ENCODE results near the gene NCAM1. TPM values are rescaled to one million over a fixed set of nuclear protein-coding genes. Genes with fewer than 3 reads are reported as not detected.
"Not testable (repeated sequence)": the region's sequence is repeated elsewhere in the genome, so short reads cannot be mapped to it uniquely, and the experiment has no call there.

Gene NCAM1
- 100 to 1,000 TPM in 1 of 4 donors, 10 to 100 TPM in 3; 56.3 to 193 (median 70.2) TPM for total RNA-seq

DNA sequence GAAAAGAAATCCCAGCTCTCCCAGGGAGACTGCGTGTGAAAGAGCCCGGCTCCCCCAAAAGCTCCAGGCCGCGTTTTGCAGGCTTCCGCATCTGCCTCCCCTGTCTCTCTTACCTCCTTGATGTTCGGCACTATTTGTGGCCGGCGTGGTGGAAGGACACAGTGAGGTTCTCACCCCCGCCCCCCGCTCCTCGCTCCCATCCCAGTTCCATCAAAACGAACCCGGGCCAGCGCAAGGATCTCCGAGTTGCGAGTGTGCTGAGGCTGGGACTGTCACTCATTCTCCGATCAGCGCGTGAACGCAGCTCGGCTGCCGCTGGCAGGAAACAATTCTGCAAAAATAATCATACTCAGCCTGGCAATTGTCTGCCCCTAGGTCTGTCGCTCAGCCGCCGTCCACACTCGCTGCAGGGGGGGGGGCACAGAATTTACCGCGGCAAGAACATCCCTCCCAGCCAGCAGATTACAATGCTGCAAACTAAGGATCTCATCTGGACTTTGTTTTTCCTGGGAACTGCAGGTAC, at the start of gene NCAM1:
Gene NCAM1, plus strand, starts transcription at position 275 of the 523 bp plus-strand sequence.
- peak; percentile 52 for ATAC-seq
- peak within 1 kb of the TSS; percentile 6 to 87 (median 82) for H3K27ac ChIP-seq
- H3K4me3 ChIP-seq: peak within 1 kb of the TSS; percentile 66 to 75
- H3K9me3 ChIP-seq: no peaks in the 10 kb centered on the region
- peaks cover 10% of the 10 kb centered on the region for H3K27me3 ChIP-seq
- TF ChIP-seq, protein P1, sequence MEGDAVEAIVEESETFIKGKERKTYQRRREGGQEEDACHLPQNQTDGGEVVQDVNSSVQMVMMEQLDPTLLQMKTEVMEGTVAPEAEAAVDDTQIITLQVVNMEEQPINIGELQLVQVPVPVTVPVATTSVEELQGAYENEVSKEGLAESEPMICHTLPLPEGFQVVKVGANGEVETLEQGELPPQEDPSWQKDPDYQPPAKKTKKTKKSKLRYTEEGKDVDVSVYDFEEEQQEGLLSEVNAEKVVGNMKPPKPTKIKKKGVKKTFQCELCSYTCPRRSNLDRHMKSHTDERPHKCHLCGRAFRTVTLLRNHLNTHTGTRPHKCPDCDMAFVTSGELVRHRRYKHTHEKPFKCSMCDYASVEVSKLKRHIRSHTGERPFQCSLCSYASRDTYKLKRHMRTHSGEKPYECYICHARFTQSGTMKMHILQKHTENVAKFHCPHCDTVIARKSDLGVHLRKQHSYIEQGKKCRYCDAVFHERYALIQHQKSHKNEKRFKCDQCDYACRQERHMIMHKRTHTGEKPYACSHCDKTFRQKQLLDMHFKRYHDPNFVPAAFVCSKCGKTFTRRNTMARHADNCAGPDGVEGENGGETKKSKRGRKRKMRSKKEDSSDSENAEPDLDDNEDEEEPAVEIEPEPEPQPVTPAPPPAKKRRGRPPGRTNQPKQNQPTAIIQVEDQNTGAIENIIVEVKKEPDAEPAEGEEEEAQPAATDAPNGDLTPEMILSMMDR (IDR thresholded peaks at IDR 0.05): no peak
- TF ChIP-seq POLR2A (IDR thresholded peaks at IDR 0.05) (no peak), POLR2AphosphoS5 (IDR thresholded peaks at IDR 0.05) (peak; percentile 53), EP300 (IDR thresholded peaks at IDR 0.05) (no peak)
- peaks cover 0 to 36% (median 5%) of the 10 kb centered on the region in 3 donors for H3K4me1 ChIP-seq
- WGBS, 2 donors (ENCODE audit: low coverage in 1 of 2): 0 to 1% methylated on average over 9 to 16 of the region's 28 CpGs
- no peaks in the 10 kb centered on the region for H3K36me3 ChIP-seq

DNA sequence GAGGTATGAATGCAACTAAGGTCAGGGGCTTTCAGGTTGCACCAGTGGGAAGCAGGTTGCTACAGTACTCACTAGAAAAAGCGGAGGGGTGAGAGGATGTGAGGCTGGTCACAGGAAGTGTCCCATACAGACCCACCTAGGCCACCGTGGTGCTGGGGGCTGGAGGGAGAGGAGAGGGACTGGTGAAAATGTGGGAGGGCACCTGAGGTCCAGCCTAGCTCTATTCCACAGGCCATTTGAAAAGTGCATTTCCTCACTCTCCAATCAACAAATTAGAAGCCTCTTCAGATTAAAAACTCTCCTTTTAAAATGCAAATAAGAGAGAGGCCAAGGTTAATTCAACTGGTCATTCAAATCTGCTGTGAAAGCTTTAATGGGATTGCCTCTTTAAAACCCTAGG, 38.6 kb upstream of the NCAM1 start:
- TF ChIP-seq EP300 (IDR thresholded peaks at IDR 0.05) (no peak), POLR2A (IDR thresholded peaks at IDR 0.05) (no peak), POLR2AphosphoS5 (IDR thresholded peaks at IDR 0.05) (no peak)
- TF ChIP-seq, protein P1 (IDR thresholded peaks at IDR 0.05): no peak
- peaks cover 0 to 6% (median 0%) of the 10 kb centered on the region in 3 donors for H3K9me3 ChIP-seq
- no peaks in the 10 kb centered on the region for H3K36me3 ChIP-seq
- H3K4me3 ChIP-seq: no peak overlapping the region
- 63% methylated on average over 2 of the region's 2 CpGs; no CpG with 5 or more reads in 1 of the 2 donors for WGBS, 2 donors (ENCODE audit: low coverage in 1 of 2)
- no peak overlapping the region for H3K27ac ChIP-seq
- H3K27me3 ChIP-seq: no peaks in the 10 kb centered on the region
- no peak for ATAC-seq
- H3K4me1 ChIP-seq: no peaks in the 10 kb centered on the region

DNA sequence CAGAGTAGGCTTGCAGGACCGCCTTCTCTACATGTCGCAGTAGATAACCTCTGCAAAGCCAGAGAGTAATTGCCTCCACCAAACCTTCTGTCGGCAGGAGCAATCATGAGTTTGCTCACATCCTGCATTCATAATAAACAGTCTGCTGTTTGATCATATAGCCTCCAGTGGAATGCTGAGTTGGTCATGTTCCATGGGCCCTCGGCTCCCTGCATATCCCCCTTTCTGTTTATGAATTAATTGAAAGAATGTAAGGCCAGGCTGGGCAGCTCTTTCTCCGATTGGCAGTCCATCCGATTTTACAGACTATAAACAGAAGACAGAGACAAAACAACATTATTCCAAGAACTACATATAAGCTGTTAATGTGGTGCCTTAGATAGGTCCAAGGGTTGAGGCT, 36.4 kb upstream of the NCAM1 start:
- WGBS, 2 donors (ENCODE audit: low coverage in 1 of 2): 67 to 77% methylated on average over 3 to 4 of the region's 6 CpGs
- ATAC-seq, H3K9me3 ChIP-seq, H3K27ac ChIP-seq, H3K27me3 ChIP-seq, H3K36me3 ChIP-seq, H3K4me3 ChIP-seq, H3K4me1 ChIP-seq: not testable (repeated sequence)

DNA sequence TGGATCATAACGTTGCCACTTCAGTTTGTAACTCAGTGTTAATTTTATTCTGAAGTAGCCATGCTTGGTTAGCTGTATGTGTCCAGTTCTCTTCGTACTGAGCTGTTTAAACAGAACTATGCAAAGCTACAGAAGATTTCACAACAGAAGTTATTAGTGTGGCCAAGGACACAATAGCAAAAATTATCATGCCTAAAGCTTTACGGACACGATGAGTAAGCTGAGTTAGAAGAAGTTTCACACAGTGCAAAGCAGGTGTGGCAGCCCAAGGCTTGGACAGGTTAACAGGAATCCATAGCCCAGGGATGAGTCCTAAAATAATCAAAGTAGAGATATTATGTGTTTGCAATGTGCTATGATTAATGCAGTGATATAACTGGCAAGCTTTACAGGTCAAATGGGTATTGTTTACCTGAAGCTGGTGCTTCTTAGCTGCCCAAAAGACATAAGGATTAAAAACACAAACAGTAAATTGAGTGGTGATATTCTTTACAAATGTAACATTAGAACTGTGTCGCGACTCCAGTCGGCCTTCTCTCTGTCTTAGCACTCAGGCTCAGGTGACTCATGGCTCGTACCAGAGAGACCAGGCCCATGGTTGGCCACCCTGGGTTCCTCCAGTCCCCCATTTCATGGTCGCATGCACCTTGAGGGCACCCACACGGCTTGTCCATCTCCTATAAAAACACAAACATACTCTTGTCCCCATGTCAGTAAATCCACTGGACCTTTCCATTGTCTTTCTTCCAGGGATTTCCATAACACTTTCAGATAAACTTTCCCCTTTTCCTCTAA, 35.5 kb upstream of the NCAM1 start:
- H3K4me3 ChIP-seq: no peak overlapping the region
- ATAC-seq: no peak
- H3K36me3 ChIP-seq: no peaks in the 10 kb centered on the region
- no peaks in the 10 kb centered on the region for H3K9me3 ChIP-seq
- H3K27me3 ChIP-seq: no peaks in the 10 kb centered on the region
- TF ChIP-seq POLR2A (IDR thresholded peaks at IDR 0.05) (no peak), EP300 (IDR thresholded peaks at IDR 0.05) (no peak), POLR2AphosphoS5 (IDR thresholded peaks at IDR 0.05) (no peak)
- TF ChIP-seq, protein P1 (IDR thresholded peaks at IDR 0.05): no peak
- H3K27ac ChIP-seq: no peak overlapping the region
- WGBS, 2 donors (ENCODE audit: low coverage in 1 of 2): 86 to 87% methylated on average over 7 to 10 of the region's 10 CpGs
- no peaks in the 10 kb centered on the region for H3K4me1 ChIP-seq

DNA sequence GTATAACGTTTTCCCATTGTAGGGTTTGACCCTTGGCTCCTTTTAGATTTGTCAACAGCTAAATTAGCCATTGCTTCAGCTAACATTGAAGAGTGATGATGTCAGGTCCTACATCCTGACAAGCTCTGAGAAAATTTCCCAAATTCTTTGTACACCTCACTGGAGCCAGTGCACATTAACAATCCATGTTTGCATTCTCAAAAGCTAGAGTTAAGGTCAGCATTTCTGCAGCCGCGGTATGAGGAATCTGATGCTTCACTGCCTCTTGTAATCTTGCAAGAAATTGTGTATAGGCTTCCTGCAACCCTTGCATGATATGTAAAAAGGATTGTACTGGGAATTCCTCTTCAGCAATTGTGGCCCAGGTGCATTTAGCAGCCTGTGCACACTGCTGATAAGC, 33.1 kb upstream of the NCAM1 start:
- 55 to 63% methylated on average over 3 of the region's 3 CpGs for WGBS, 2 donors (ENCODE audit: low coverage in 1 of 2)

More for the DNA sequence above, 33.1 kb upstream of the NCAM1 start:
- H3K9me3 ChIP-seq: no peaks in the 10 kb centered on the region
- no peaks in the 10 kb centered on the region for H3K36me3 ChIP-seq
- TF ChIP-seq POLR2AphosphoS5 (IDR thresholded peaks at IDR 0.05) (no peak), EP300 (IDR thresholded peaks at IDR 0.05) (no peak), POLR2A (IDR thresholded peaks at IDR 0.05) (no peak)
- TF ChIP-seq, protein P1 (IDR thresholded peaks at IDR 0.05): no peak
- no peak overlapping the region for H3K27ac ChIP-seq
- H3K27me3 ChIP-seq: no peaks in the 10 kb centered on the region
- H3K4me1 ChIP-seq: no peaks in the 10 kb centered on the region
- no peak for ATAC-seq
- no peak overlapping the region for H3K4me3 ChIP-seq
